ENCODE measurements around the gene PANK1. TPM values are rescaled to one million over a fixed set of nuclear protein-coding genes. Genes with fewer than 3 reads are reported as not detected.

The PANK1 gene
- total RNA-seq, 1 experiment from 2014 or later = 24.9 TPM

GRCh38 chr10:89609833-89610346, 35.2 kb downstream of the PANK1 start:
- ATAC-seq (no peak), DNase-seq (ENCODE audit: low spot score) (no peak)
- Mint-ChIP-seq H3K27me3 (ENCODE audit: low read depth) (no peaks in the 10 kb centered on the region), H3K36me3 (peaks cover 55% of the 10 kb centered on the region), H3K4me3 (no peak overlapping the region), H3K27ac (no peak overlapping the region), H3K4me1 (peaks cover 18% of the 10 kb centered on the region), H3K9me3 (peaks cover 3% of the 10 kb centered on the region)
- TF ChIP-seq FOXJ3 (CRISPR knock-in tag; IDR thresholded peaks at IDR 0.05; ENCODE audit: borderline replicate concordance) (no peak), JAZF1 (CRISPR knock-in tag; IDR thresholded peaks at IDR 0.05) (no peak), NR2C2 (CRISPR knock-in tag; IDR thresholded peaks at IDR 0.05) (no peak), ZNF317 (CRISPR knock-in tag; IDR thresholded peaks at IDR 0.05; ENCODE audit: borderline replicate concordance, low read depth) (no peak), CBFB (CRISPR knock-in tag; IDR thresholded peaks at IDR 0.05; ENCODE audit: low read depth) (no peak), IRF1 (CRISPR knock-in tag; IDR thresholded peaks at IDR 0.05) (no peak), ZNF671 (CRISPR knock-in tag; IDR thresholded peaks at IDR 0.05) (no peak)
- TF ChIP-seq, protein P1, sequence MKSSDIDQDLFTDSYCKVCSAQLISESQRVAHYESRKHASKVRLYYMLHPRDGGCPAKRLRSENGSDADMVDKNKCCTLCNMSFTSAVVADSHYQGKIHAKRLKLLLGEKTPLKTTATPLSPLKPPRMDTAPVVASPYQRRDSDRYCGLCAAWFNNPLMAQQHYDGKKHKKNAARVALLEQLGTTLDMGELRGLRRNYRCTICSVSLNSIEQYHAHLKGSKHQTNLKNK (CRISPR knock-in tag; IDR thresholded peaks at IDR 0.05) = no peak
- TF ChIP-seq, protein P2, sequence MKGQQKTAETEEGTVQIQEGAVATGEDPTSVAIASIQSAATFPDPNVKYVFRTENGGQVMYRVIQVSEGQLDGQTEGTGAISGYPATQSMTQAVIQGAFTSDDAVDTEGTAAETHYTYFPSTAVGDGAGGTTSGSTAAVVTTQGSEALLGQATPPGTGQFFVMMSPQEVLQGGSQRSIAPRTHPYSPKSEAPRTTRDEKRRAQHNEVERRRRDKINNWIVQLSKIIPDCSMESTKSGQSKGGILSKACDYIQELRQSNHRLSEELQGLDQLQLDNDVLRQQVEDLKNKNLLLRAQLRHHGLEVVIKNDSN (CRISPR knock-in tag; IDR thresholded peaks at IDR 0.05) = no peak
- TF ChIP-seq, protein P3, sequence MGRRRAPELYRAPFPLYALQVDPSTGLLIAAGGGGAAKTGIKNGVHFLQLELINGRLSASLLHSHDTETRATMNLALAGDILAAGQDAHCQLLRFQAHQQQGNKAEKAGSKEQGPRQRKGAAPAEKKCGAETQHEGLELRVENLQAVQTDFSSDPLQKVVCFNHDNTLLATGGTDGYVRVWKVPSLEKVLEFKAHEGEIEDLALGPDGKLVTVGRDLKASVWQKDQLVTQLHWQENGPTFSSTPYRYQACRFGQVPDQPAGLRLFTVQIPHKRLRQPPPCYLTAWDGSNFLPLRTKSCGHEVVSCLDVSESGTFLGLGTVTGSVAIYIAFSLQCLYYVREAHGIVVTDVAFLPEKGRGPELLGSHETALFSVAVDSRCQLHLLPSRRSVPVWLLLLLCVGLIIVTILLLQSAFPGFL (CRISPR knock-in tag; IDR thresholded peaks at IDR 0.05; ENCODE audit: borderline replicate concordance) = no peak
- ChIA-PET CTCF (interaction anchor here (0.6 kb wide), 1 partner anchor 181 kb away, joined by 3 read pairs; no protein-coding TSS in a partner anchor), POLR2A (interaction anchor here (0.6 kb wide), 1 partner anchor 34 kb away, joined by 3 read pairs; no protein-coding TSS in a partner anchor)

- H3K36me3 Mint-ChIP-seq = peaks cover 27% of the 10 kb centered on the region
- no peaks in the 10 kb centered on the region for H3K27me3 Mint-ChIP-seq (ENCODE audit: low read depth)
- POLR2A ChIA-PET = no interaction called here
- no peak overlapping the region for H3K27ac Mint-ChIP-seq
- H3K4me1 Mint-ChIP-seq = no peaks in the 10 kb centered on the region
- ATAC-seq (no peak), DNase-seq (ENCODE audit: low spot score) (no peak)
- CTCF ChIA-PET = interaction anchor here (1.6 kb wide), 1 partner anchor 97 kb away, joined by 3 read pairs; no protein-coding TSS in a partner anchor
- H3K4me3 Mint-ChIP-seq = no peak overlapping the region
- no peak for TF ChIP-seq PRRX2 (CRISPR knock-in tag; IDR thresholded peaks at IDR 0.05)
- no peak for TF ChIP-seq CREM (CRISPR knock-in tag; IDR thresholded peaks at IDR 0.05)
- TF ChIP-seq, protein P3 (CRISPR knock-in tag; IDR thresholded peaks at IDR 0.05; ENCODE audit: borderline replicate concordance) = no peak
- TF ChIP-seq SMAD3 (CRISPR knock-in tag; IDR thresholded peaks at IDR 0.05; ENCODE audit: borderline replicate concordance) = no peak
- TF ChIP-seq RORB (CRISPR knock-in tag; IDR thresholded peaks at IDR 0.05) = no peak
- TF ChIP-seq ZNF281 (CRISPR knock-in tag; IDR thresholded peaks at IDR 0.05) = no peak
- no peak for TF ChIP-seq ZNF416 (CRISPR knock-in tag; IDR thresholded peaks at IDR 0.05)
- H3K9me3 Mint-ChIP-seq = no peaks in the 10 kb centered on the region
Observed at GRCh38 chr10:89604200-89604599, 40.8 kb downstream of the PANK1 start.
